ENCODE results near the gene SRGAP3.

SRGAP3 gene

GRCh38 chr3:9033867-9034266 is 215.6 kb downstream of the SRGAP3 start:
- no peak for TF ChIP-seq CTCF (IDR thresholded peaks at IDR 0.05)
- Histone ChIP-seq H3K9me3 (no peaks in the 10 kb centered on the region), H3K27ac (no peak overlapping the region), H3K4me1 (ENCODE audit: control insufficient read depth in 1 of 2, insufficient read depth in 1 of 2, low read depth in 1 of 2, low read length in 1 of 2) (peaks cover 0 to 6% of the 10 kb centered on the region in 2 experiments), H3K27me3 (no peaks in the 10 kb centered on the region), H3K4me3 (ENCODE audit: low read depth in 1 of 2, low read length in 1 of 2) (no peak overlapping the region), H3K36me3 (no peaks in the 10 kb centered on the region)

DNA sequence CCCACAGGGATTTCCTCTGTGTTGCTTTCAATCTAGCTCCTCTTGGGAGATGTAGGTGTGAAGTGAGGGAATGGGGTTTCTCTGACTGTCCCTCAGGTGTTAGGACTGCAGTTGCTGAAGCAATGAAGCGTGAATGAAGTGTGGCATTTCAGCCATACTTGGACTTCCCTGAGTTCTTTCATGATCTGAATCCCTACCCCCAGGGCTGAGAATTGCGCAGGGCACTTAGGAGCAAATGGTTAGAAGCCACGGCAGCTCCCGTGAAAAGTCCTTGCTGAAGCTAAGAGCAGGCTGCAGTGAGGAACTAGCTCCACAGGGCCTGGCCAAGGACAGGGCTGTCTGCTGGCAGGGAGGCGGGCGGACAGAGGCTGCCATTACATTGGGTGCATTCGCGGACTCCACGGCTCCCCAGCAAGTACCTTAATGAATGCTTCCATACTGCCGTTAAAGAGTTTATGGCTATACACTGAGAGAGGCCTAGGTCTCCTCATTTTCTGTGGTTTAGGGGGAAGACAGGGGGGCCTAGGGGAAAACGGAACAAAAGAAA is 217.1 kb downstream of the SRGAP3 start:
- Histone ChIP-seq H3K9me3 (no peaks in the 10 kb centered on the region), H3K27ac (no peak overlapping the region), H3K4me3 (ENCODE audit: low read depth in 1 of 2, low read length in 1 of 2) (no peak overlapping the region), H3K4me1 (ENCODE audit: control insufficient read depth in 1 of 2, insufficient read depth in 1 of 2, low read depth in 1 of 2, low read length in 1 of 2) (peaks cover 0 to under 1% of the 10 kb centered on the region in 2 experiments), H3K27me3 (no peaks in the 10 kb centered on the region), H3K36me3 (no peaks in the 10 kb centered on the region)
- no peak for TF ChIP-seq CTCF (IDR thresholded peaks at IDR 0.05)

DNA sequence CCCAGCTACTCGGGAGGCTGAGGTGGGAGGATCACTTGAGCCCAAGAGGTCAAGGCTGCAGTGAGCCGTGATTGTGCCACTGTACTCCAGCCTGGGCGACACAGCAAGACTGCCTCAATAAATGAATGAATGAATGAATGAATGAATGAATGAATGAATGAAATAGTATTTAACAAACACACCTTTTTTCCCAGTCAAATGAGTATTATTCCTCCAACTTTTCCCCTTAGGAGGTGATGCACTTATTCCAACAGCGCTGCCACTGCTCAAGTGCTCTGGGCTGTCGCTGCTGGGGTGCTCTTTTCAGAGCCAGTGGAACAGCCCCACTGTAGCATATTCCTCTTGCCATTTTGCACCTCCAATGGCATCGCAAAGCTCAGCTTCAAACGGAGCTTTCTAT is 219.4 kb downstream of the SRGAP3 start:
- no peaks in the 10 kb centered on the region for H3K27me3 ChIP-seq
- H3K36me3 ChIP-seq = no peaks in the 10 kb centered on the region
- H3K4me3 ChIP-seq (ENCODE audit: low read depth in 1 of 2, low read length in 1 of 2) = no peak overlapping the region
- TF ChIP-seq CTCF (IDR thresholded peaks at IDR 0.05) = no peak
- H3K27ac ChIP-seq = no peak overlapping the region
- H3K9me3 ChIP-seq = no peaks in the 10 kb centered on the region
- no peaks in the 10 kb centered on the region for H3K4me1 ChIP-seq (ENCODE audit: control insufficient read depth in 1 of 2, insufficient read depth in 1 of 2, low read depth in 1 of 2, low read length in 1 of 2)

GRCh38 chr3:9028134-9028533 is 221.3 kb downstream of the SRGAP3 start:
- H3K9me3 ChIP-seq = no peaks in the 10 kb centered on the region
- H3K27me3 ChIP-seq = no peaks in the 10 kb centered on the region
- H3K36me3 ChIP-seq = no peaks in the 10 kb centered on the region
- no peak overlapping the region for H3K4me3 ChIP-seq (ENCODE audit: low read depth in 1 of 2, low read length in 1 of 2)
- no peaks in the 10 kb centered on the region for H3K4me1 ChIP-seq (ENCODE audit: control insufficient read depth in 1 of 2, insufficient read depth in 1 of 2, low read depth in 1 of 2, low read length in 1 of 2)
- no peak overlapping the region for H3K27ac ChIP-seq
- TF ChIP-seq CTCF (IDR thresholded peaks at IDR 0.05) = no peak

- Histone ChIP-seq H3K9me3 (no peaks in the 10 kb centered on the region), H3K27me3 (no peaks in the 10 kb centered on the region), H3K36me3 (no peaks in the 10 kb centered on the region), H3K4me3 (ENCODE audit: low read depth in 1 of 2, low read length in 1 of 2) (no peak overlapping the region), H3K27ac (no peak overlapping the region), H3K4me1 (ENCODE audit: control insufficient read depth in 1 of 2, insufficient read depth in 1 of 2, low read depth in 1 of 2, low read length in 1 of 2) (no peaks in the 10 kb centered on the region)
- no peak for TF ChIP-seq CTCF (IDR thresholded peaks at IDR 0.05)
Observed at GRCh38 chr3:9026320-9027045, 223.0 kb downstream of the SRGAP3 start.
